Neural progenitor cell (in vitro differentiated cells): Measurements from ENCODE around the gene ST6GAL1.

ENCODE experiments used
- CTCF ChIP-seq: fragments of 200-600 bp; sonication (generic); IDR thresholded peaks from 2 replicates; pipeline ENCODE4 v1.5.1; 2017; ENCODE audit warnings: antibody characterized with exemption, mild to moderate bottlenecking
- EZH2 ChIP-seq: fragments of 200-600 bp; sonication (generic); IDR thresholded peaks from 2 replicates; pipeline ENCODE4 v1.6.1; 2017; ENCODE audit warnings: antibody characterized with exemption, mild to moderate bottlenecking, moderate library complexity

DNA sequence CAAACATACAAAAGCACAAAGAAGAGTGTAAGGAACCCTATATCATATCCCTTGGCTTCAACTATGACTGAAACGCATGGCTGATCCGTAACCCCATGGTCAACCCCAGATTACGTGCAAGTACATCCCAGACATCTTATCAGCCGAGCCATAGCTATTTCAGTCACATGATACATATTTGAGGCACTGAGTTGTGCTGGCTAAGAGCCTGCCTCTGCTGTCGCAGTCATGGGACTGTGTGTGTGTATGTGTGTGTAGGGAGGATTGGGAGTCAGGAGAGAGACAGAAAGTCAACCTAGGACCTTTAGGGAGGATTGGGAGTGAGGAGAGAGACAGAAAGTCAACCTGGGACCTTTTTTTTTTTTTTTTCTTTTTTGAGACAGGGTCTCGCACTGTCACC, 8.4 kb downstream of the ST6GAL1 start:
- TF ChIP-seq CTCF (no peak), EZH2 (no peak)
